Muscle layer of duodenum (tissue), 2 donors: Measurements from ENCODE around the gene CFAP54.
"Not testable (repeated sequence)": the region's sequence is repeated elsewhere in the genome, so short reads cannot be mapped to it uniquely, and the experiment has no call there.

Source experiments
- H3K27ac ChIP-seq: one replicate; pipeline ENCODE4 v1.7.0; 2013; ENCODE audit warnings: mild to moderate bottlenecking, low read length
- H3K27me3 ChIP-seq: one replicate; pipeline ENCODE4 v1.7.0; 2013; ENCODE audit warnings: low read depth, mild to moderate bottlenecking, control low read depth, low read length
- H3K36me3 ChIP-seq, 2 donors: one replicate each; pipeline ENCODE4 v1.7.0; 2013; ENCODE audit warnings: low read length in 2 of 2, control low read depth in 1 of 2, mild to moderate bottlenecking in 1 of 2; ENCODE audit not compliant: insufficient read depth in 2 of 2, control insufficient read depth in 1 of 2
- H3K4me1 ChIP-seq, 2 donors: one replicate each; pipeline ENCODE4 v1.7.0; 2013; ENCODE audit warnings: low read length in 2 of 2, mild to moderate bottlenecking in 2 of 2, control low read depth in 1 of 2, moderate library complexity in 1 of 2; ENCODE audit not compliant: insufficient read depth in 2 of 2, control insufficient read depth in 1 of 2
- H3K4me3 ChIP-seq, 2 donors: one replicate each; pipeline ENCODE4 v1.7.0; 2013; ENCODE audit warnings: low read length in 2 of 2, low read depth in 1 of 2, mild to moderate bottlenecking in 1 of 2
- H3K9me3 ChIP-seq, 2 donors: one replicate each; pipeline ENCODE4 v1.7.0; 2013; ENCODE audit warnings: low read length in 2 of 2, control low read depth in 1 of 2, mild to moderate bottlenecking in 1 of 2; ENCODE audit not compliant: control insufficient read depth in 1 of 2
- donor health status: healthy.

CFAP54 gene

GRCh38 chr12:96578526-96579125, 89.2 kb downstream of the CFAP54 start:
- Histone ChIP-seq H3K4me1 (no peaks in the 10 kb centered on the region), H3K27ac (no peak overlapping the region), H3K36me3 (no peaks in the 10 kb centered on the region), H3K4me3 (no peak overlapping the region), H3K9me3 (no peaks in the 10 kb centered on the region), H3K27me3 (no peaks in the 10 kb centered on the region)

GRCh38 chr12:96585977-96586376, 96.6 kb downstream of the CFAP54 start:
- H3K36me3 ChIP-seq = no peaks in the 10 kb centered on the region
- H3K4me3 ChIP-seq = no peak overlapping the region
- H3K27me3 ChIP-seq = no peaks in the 10 kb centered on the region
- no peaks in the 10 kb centered on the region for H3K9me3 ChIP-seq
- H3K4me1 ChIP-seq = no peaks in the 10 kb centered on the region
- H3K27ac ChIP-seq = no peak overlapping the region

DNA sequence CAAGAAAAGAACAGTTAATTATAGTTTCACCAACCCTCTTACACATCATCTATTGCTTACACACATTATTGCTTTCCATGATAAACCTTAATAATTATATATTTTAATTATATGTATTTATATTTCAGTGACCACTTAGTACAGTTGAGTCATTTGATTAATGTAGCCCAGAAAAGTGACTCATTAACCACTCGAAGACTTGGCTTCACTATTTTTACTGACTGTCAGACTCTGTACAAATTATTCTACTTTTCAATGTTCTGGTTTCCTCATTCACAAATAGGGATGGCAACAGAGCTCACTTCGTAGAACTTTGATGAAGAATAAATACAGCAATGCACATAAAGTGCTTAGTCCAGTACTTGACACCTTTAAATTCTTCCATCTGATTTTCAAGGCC, 98.3 kb downstream of the CFAP54 start:
- Histone ChIP-seq H3K36me3 (no peaks in the 10 kb centered on the region), H3K9me3 (no peaks in the 10 kb centered on the region), H3K27me3 (no peaks in the 10 kb centered on the region), H3K4me3 (no peak overlapping the region), H3K27ac (no peak overlapping the region), H3K4me1 (no peaks in the 10 kb centered on the region)

- no peak overlapping the region for H3K4me3 ChIP-seq
- no peaks in the 10 kb centered on the region for H3K4me1 ChIP-seq
- H3K27me3 ChIP-seq = no peaks in the 10 kb centered on the region
- H3K27ac ChIP-seq = no peak overlapping the region
- H3K9me3 ChIP-seq = no peaks in the 10 kb centered on the region
- peaks cover 0 to 5% of the 10 kb centered on the region in 2 donors for H3K36me3 ChIP-seq
Observed at GRCh38 chr12:96590970-96591369, 101.6 kb downstream of the CFAP54 start.

- H3K4me1 ChIP-seq, H3K36me3 ChIP-seq, H3K27me3 ChIP-seq, H3K9me3 ChIP-seq, H3K27ac ChIP-seq, H3K4me3 ChIP-seq: not testable (repeated sequence)
Observed at GRCh38 chr12:96604374-96604773, 115.0 kb downstream of the CFAP54 start.

GRCh38 chr12:96605684-96606083, 116.3 kb downstream of the CFAP54 start:
- peaks cover 0 to 4% of the 10 kb centered on the region in 2 donors for H3K9me3 ChIP-seq
- H3K36me3 ChIP-seq = no peaks in the 10 kb centered on the region
- no peak overlapping the region for H3K4me3 ChIP-seq
- H3K27me3 ChIP-seq = no peaks in the 10 kb centered on the region
- no peak overlapping the region for H3K27ac ChIP-seq
- no peaks in the 10 kb centered on the region for H3K4me1 ChIP-seq

DNA sequence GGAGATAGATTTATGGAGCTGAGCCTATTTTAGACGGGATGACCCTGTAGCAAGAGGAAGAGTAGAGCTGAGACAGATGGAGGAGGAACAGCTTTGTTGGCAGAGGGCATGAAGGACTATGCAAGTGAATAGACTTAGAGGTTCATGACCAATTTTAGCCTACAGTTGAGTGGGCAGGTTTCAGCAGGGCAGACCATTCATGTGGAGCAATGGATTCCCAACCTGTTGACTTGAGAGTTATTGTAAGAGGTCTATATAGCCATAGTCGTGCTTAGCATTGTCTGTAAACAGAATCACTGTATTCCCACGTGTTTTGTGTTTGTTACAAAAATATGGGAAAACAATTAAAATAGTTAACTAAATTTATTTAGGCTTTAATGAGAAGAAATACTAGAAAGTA, 116.8 kb downstream of the CFAP54 start:
- Histone ChIP-seq H3K27me3 (no peaks in the 10 kb centered on the region), H3K36me3 (no peaks in the 10 kb centered on the region), H3K27ac (no peak overlapping the region), H3K4me1 (no peaks in the 10 kb centered on the region), H3K4me3 (no peak overlapping the region), H3K9me3 (peaks cover 0 to 4% of the 10 kb centered on the region in 2 donors)

GRCh38 chr12:96606644-96607043, 117.3 kb downstream of the CFAP54 start:
- H3K27ac ChIP-seq = no peak overlapping the region
- no peaks in the 10 kb centered on the region for H3K27me3 ChIP-seq
- no peaks in the 10 kb centered on the region for H3K36me3 ChIP-seq
- no peak overlapping the region for H3K4me3 ChIP-seq
- peaks cover 0 to 4% of the 10 kb centered on the region in 2 donors for H3K9me3 ChIP-seq
- H3K4me1 ChIP-seq = no peaks in the 10 kb centered on the region

DNA sequence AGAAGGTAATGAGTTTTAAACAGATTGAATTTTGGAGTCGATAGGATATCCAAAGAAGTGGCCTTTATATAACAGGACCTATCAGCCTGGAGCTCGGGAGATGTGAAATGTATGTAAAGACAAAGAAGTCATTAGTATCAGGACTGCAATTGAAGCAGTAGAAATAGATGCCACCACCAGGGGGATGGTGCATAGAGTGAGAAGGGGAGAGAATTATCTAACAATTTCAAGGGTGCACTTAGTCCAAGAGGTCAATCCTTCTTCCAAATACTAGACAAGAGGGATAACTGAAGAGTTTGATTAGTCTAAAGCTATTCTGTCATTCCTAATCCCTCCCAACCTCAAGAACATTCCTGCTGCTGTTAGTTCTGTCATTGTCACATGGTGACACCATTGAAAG, 127.8 kb downstream of the CFAP54 start:
- H3K36me3 ChIP-seq = no peaks in the 10 kb centered on the region
- H3K27me3 ChIP-seq = no peaks in the 10 kb centered on the region
- no peaks in the 10 kb centered on the region for H3K9me3 ChIP-seq
- no peak overlapping the region for H3K4me3 ChIP-seq
- no peaks in the 10 kb centered on the region for H3K4me1 ChIP-seq
- H3K27ac ChIP-seq = no peak overlapping the region

- no peaks in the 10 kb centered on the region for H3K36me3 ChIP-seq
- no peaks in the 10 kb centered on the region for H3K4me1 ChIP-seq
- H3K27ac ChIP-seq = no peak overlapping the region
- no peak overlapping the region for H3K4me3 ChIP-seq
- H3K27me3 ChIP-seq = no peaks in the 10 kb centered on the region
- no peaks in the 10 kb centered on the region for H3K9me3 ChIP-seq
Observed at GRCh38 chr12:96623155-96623554, 133.8 kb downstream of the CFAP54 start.

DNA sequence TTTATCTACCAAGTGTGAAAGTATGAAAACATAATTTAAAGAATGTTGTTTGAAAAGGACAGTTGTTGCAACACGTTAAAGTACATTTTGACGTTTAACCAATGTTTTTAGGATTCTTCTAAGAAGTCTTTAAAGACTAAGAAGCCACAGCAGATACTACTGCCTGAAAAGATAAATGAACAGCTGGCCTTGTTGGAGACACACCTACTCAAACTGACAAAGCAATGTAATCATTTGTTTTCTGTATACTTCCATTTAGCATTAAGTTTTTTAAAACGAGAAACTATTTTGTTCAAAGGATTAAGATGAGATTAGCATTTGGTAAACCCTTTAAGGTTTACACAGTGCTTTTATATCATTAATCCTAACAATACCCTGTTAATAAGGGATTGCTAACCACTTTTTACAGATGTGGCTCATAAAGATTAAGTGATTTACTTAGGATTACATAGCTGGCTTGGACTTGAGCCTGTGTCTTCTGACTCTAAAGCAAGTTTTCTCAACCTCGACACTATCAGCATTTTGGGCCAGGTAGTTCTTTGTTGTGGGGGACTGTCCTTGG, 134.4 kb downstream of the CFAP54 start:
- Histone ChIP-seq H3K36me3 (no peaks in the 10 kb centered on the region), H3K9me3 (no peaks in the 10 kb centered on the region), H3K27me3 (no peaks in the 10 kb centered on the region), H3K27ac (no peak overlapping the region), H3K4me3 (no peak overlapping the region), H3K4me1 (no peaks in the 10 kb centered on the region)

- no peaks in the 10 kb centered on the region for H3K4me1 ChIP-seq
- H3K27me3 ChIP-seq = no peaks in the 10 kb centered on the region
- no peak overlapping the region for H3K4me3 ChIP-seq
- H3K36me3 ChIP-seq = no peaks in the 10 kb centered on the region
- no peak overlapping the region for H3K27ac ChIP-seq
- H3K9me3 ChIP-seq = no peaks in the 10 kb centered on the region
Observed at GRCh38 chr12:96635844-96636243, 146.5 kb downstream of the CFAP54 start.
